GM06990 (cell line): ENCODE results near the gene GCNA.
A peak's percentile ranks its signal among the peaks of the same experiment; 100 is the strongest.
"Not testable (repeated sequence)": the region's sequence is repeated elsewhere in the genome, so short reads cannot be mapped to it uniquely, and the experiment has no call there.

Experiments
- DNase-seq: peaks from one replicate; pipeline ENCODE4 v3.0.0-alpha.2; 2011; ENCODE audit not compliant: insufficient read length; ENCODE audit errors: extremely low read depth
- H3K27me3 ChIP-seq: replicated peaks from 2 replicates; pipeline ENCODE4 v1.6.0; 2011; ENCODE audit warnings: low read length; ENCODE audit not compliant: control insufficient read depth, insufficient read depth
- H3K36me3 ChIP-seq: 2 replicates; pipeline ENCODE4 v1.5.1; 2011; ENCODE audit warnings: low read length; ENCODE audit not compliant: control insufficient read depth, insufficient read depth
- H3K4me3 ChIP-seq: replicated peaks from 2 replicates; pipeline ENCODE4 v1.5.1; 2011; ENCODE audit warnings: low read depth, mild to moderate bottlenecking, control low read depth, low read length
- CTCF ChIP-seq: IDR thresholded peaks from 2 replicates; pipeline ENCODE4 v1.5.1; 2011; ENCODE audit warnings: low read length, control low read depth, mild to moderate bottlenecking, inconsistent platforms; ENCODE audit not compliant: insufficient read depth, poor library complexity, severe bottlenecking

Gene GCNA

DNA sequence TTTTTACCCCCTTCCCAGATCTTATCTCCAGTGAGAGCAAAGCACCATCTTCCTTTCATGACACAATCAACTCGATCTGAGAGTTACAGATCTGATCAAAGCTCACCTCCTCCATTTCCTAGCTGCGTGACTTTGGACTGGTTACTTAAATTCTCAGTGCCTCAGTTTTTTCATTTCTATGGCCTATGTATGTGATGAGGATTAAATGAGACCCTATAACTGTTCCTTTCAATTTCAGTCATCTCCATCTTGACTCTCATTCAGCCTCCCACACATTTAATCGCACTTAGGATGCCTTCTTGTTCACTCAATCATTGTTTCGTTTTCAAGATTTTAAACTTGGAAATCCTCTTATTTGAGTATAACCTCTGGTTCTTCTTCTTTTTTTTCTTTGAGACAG, 60.2 kb downstream of the GCNA start:
- no peak for DNase-seq
- no peaks in the 10 kb centered on the region for H3K27me3 ChIP-seq
- no peak for TF ChIP-seq CTCF
- no peaks in the 10 kb centered on the region for H3K36me3 ChIP-seq
- H3K4me3 ChIP-seq: no peak overlapping the region

DNA sequence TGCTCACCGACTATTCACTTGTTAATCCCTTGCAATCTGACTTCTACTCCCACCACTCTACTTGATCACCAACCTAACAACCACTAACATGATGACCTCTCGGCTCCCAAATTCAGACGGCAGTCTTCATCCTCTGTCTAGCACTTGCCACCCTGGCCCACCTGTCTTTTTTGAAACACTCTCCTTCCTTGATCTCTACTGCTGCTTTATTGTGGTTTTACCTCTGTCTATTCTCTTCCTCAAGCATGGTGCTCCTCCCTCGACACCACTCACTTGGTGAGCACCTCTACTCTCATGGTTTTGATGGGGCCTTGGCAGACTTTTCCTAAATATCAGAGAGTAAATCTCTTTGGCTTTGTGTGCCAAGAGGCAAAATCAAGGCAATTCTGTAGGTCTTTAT, 61.8 kb downstream of the GCNA start:
- H3K36me3 ChIP-seq: no peaks in the 10 kb centered on the region
- DNase-seq: no peak
- no peaks in the 10 kb centered on the region for H3K27me3 ChIP-seq
- H3K4me3 ChIP-seq: no peak overlapping the region
- no peak for TF ChIP-seq CTCF

DNA sequence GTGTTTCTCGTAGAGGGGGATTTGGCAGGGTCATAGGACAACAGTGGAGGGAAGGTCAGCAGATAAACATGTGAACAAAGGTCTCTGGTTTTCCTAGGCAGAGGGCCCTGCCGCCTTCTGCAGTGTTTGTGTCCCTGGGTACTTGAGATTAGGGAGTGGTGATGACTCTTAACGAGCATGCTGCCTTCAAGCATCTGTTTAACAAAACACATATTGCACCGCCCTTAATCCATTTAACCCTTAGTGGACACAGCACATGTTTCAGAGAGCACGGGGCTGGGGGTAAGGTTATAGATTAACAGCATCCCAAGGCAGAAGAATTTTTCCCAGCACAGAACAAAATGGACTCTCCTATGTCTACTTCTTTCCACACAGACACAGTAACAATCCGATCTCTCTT, 66.2 kb downstream of the GCNA start:
- not testable (repeated sequence) for DNase-seq, H3K36me3 ChIP-seq, H3K27me3 ChIP-seq, H3K4me3 ChIP-seq

- H3K4me3 ChIP-seq: no peak overlapping the region
- TF ChIP-seq CTCF: peak; percentile 45
- no peaks in the 10 kb centered on the region for H3K27me3 ChIP-seq
- no peak for DNase-seq
- H3K36me3 ChIP-seq: no peaks in the 10 kb centered on the region
Observed at GRCh38 chrX:71650333-71650969, 72.2 kb downstream of the GCNA start.

- peak; percentile 69 for TF ChIP-seq CTCF
- no peak overlapping the region for H3K4me3 ChIP-seq
- no peaks in the 10 kb centered on the region for H3K36me3 ChIP-seq
- H3K27me3 ChIP-seq: no peaks in the 10 kb centered on the region
- DNase-seq: no peak
Observed at GRCh38 chrX:71652405-71652804, 74.2 kb downstream of the GCNA start.

- Histone ChIP-seq H3K36me3 (no peaks in the 10 kb centered on the region), H3K27me3 (no peaks in the 10 kb centered on the region), H3K4me3 (no peak overlapping the region)
- TF ChIP-seq CTCF: no peak
- no peak for DNase-seq
Observed at GRCh38 chrX:71653344-71653743, 75.1 kb downstream of the GCNA start.
